HG03439 (cell line): ENCODE measurements around the gene TMEM175.

ENCODE experiments used
- ATAC-seq: cut with Tn5 transposase; IDR thresholded peaks from one replicate; pipeline ENCODE4 v1.9.1; 2021; ENCODE audit warnings: mild to moderate bottlenecking, moderate library complexity; ENCODE audit not compliant: unreplicated experiment

The TMEM175 gene

GRCh38 chr4:946103-946450 lies 13.8 kb downstream of the TMEM175 start:
- ATAC-seq: no peak

DNA sequence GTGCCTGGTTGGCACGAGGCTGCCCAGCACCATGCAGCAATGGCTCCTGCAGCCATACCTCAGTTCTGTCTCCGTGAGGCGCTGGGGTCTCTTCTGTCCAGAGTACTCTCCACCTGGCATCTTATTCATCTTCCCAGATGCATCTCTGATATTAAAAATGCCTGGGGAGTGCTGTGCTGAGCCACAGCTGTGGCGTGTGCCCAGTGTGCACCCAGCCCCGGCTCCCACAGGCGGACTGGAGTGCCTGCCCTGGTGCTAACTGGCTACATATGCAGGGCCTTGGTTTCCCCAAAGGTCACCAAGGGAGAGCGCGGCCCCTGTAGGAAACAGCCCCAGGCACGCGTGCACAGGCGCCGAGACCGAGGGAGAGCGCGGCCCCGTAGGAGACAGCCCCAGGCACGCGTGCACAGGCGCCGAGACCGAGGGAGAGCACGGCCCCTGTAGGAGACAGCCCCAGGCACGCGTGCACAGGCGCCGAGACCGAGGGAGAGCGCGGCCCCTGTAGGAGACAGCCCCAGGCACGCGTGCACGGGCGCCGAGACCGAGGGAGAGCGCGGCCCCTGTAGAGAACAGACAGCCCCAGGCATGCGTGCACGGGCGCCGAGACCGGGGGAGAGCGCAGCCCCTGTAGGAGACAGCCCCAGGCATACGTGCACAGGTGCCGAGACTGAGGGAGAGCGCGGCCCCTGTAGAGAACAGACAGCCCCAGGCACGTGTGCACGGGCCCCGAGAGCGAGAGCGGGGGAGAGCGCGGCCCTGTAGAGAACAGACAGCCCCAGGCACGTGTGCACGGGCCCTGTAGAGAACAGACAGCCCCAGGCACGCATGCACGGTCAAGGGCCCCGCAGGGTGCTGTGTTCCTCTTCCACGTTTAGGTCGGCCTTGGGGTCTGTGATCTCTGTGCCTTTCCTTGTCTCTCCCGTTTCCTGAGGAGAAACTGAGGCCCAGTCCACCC lies 14.5 kb downstream of the TMEM175 start:
- no peak for ATAC-seq

DNA sequence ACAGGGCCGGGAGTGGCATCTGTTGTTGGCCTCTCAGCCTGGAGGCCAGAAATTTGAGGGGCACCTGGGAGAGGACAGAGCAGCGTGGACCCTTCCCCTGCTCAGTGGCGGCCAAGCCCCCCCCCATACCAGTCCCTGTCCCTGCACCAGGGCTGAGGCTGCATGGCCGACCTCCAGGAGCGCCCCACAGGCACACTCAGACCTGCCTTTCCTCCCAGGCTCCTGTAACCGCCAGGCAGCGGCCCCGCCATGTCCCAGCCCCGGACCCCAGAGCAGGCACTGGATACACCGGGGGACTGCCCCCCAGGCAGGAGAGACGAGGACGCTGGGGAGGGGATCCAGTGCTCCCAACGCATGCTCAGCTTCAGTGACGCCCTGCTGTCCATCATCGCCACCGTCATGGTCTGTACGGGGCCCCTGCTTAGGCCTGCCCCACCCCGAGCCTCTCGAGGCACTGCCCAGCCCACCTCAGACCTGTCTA lies 15.3 kb downstream of the TMEM175 start:
- ATAC-seq: no peak

- no peak for ATAC-seq
Observed at GRCh38 chr4:948101-948935, 16.1 kb downstream of the TMEM175 start.

DNA sequence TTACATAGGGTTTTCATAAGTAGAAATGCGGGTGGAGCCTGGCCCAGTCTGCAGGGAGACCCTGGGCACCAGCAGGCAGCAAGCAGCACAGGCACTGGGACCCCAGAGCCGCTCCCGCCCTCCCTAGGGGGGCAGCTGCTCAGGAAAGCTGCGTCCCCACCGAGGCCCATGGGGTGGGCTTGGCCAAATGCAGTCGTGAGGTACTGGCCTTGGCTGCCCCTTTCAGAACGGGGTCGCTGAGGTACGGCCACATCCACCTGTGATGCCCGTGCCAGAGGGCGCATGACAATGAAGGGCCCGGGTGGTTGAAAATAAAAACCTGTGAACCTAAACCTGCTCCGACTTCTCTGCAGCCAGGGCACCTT lies 16.7 kb downstream of the TMEM175 start:
- no peak for ATAC-seq

DNA sequence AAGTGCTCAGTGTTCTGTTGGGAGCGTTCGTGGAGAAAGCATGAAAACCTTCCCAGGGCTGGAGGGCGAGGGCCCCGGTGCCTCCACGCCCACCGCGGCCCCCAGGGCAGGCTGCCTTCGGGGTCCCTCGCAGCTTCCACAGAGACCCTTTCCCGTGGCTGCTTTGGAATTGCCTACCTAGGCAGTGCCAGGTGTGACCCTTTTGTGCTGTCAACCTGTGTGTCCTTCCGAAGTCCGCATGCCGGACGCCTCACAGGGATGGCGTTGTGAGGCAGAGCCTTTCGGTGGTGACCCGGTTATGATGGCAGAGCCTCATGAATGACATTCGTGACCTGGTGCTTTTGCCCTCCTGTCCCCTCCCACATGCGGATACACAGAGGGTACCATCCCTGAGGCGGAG lies 17.4 kb downstream of the TMEM175 start:
- ATAC-seq: no peak

- no peak for ATAC-seq
Observed at GRCh38 chr4:950136-951020, 18.1 kb downstream of the TMEM175 start.

GRCh38 chr4:951186-951585 lies 18.9 kb downstream of the TMEM175 start:
- ATAC-seq: no peak

- no peak for ATAC-seq
Observed at GRCh38 chr4:951594-952468, 19.6 kb downstream of the TMEM175 start.

DNA sequence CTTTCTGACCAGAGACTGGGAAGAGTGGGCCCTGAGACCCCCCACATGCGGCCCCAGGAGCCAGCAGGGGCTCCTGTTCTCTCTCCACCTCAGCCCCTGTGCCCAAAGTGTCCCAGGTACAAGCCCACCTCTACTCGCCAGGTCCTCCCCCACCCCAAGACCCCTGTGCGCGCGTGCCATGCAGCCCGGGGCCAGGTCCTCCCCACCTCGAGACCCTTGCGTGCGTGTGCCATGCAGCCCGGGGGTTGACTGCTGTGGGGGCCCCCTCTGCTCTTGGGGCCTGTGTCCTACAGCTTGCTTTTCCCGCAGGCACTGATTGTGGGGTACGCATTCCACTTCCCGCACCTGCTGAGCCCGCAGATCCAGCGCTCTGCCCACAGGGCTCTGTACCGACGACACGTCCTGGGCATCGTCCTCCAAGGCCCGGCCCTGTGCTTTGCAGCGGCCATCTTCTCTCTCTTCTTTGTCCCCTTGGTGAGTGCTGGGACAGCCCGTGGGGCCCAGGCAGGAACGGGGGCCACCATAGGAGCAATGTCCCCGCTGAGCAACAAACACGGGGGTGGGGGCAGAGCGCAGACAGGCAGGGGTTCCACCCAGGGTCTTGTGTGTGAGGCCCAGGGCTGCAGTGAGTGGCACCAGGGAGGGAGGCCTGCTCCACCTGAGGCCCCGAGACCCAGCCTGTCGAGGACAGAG lies 20.8 kb downstream of the TMEM175 start:
- ATAC-seq: no peak

DNA sequence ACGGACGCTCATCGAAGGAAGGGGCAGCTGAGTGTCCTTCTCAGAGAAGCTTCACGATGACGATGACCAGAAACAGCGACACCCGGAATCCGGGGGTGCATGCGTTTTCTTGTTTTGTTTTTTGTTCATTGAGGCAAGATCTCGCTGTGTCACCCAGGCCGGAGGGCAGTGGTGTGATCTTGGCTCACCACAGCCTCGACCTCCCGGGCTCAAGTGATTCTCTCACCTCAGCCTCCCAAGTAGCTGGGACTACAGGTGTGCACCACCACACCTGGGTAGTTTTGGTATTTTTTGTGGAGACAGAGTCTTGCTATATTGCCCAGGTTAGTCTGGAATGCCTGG lies 21.3 kb downstream of the TMEM175 start:
- no peak for ATAC-seq

- no peak for ATAC-seq
Observed at GRCh38 chr4:954211-955020, 22.2 kb downstream of the TMEM175 start.

DNA sequence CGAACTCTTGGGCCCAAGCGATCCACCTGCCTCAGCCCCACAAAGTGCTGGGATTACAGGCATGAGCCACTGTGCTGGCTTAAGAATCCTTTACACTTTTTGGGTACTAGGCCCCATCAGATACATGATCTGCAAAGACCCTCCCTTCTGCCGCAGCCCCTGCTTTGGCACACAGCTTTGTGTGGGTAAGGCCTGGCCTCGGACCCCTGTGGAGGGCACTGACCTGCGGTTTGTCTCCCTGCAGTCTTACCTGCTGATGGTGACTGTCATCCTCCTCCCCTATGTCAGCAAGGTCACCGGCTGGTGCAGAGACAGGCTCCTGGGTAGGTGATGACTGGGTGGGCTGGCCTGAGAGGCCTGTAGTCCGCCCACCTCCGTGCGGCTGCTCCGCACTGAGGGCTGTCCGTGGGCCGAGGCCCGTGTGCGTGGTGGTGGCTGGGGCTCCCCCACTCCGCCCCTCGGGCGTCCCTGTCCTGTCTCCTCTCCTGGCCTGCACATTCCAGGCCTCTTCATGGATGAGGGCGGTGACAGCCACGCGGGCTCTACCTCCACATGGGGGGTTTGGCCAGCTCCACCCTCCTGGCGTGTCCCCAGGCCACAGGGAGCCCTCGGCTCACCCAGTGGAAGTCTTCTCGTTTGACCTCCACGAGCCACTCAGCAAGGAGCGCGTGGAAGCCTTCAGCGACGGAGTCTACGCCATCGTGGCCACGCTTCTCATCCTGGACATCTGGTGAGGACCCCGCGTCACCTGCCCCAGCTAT lies 23.1 kb downstream of the TMEM175 start:
- no peak for ATAC-seq

GRCh38 chr4:955931-956381 lies 23.7 kb downstream of the TMEM175 start:
- ATAC-seq: no peak

DNA sequence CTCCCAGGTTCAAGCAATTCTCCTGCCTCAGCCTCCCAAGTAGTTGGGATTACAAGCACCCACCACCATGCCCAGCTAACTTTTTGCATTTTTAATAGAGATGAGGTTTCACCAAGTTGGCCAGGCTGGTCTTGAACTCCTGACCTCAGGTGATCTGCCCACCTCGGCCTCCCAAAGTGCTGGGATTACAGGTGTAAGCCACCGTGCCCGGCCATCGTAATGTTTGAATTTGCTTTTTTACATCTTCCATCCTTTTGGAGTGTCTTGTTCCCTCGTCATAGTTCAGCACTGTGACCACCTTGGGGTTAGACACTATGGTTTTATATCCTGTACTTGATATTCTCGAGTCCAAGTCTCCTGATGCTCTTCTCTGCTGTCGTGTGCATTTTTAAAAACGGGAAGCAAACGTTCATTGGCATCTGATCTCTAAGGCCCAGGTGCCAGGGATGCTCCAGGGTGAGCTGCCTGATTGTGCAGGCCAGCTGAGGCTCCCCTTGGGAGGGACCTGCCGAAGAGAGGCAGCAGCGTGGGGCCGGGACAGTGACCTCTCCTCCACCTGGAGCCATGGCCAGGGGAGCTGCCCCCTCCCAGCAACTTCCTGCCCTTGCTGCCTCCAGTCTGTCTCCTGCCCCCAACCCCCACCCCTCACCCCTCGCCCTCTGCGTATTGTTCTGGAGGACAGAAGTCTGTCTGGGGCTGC lies 24.4 kb downstream of the TMEM175 start:
- no peak for ATAC-seq

GRCh38 chr4:957231-957580 lies 24.9 kb downstream of the TMEM175 start:
- no peak for ATAC-seq

GRCh38 chr4:957581-958313 lies 25.5 kb downstream of the TMEM175 start:
- ATAC-seq: no peak
